Tibial artery (tissue), 4 donors: ENCODE data around the gene KRTAP5-8.
A peak's percentile ranks its signal among the peaks of the same experiment; 100 is the strongest.
"Not testable (repeated sequence)": the region's sequence is repeated elsewhere in the genome, so short reads cannot be mapped to it uniquely, and the experiment has no call there.

ENCODE experiments used
- DNase-seq, 2 donors: peaks; one replicate each; pipeline ENCODE4 v3.0.0-alpha.2; 2019
- H3K27ac ChIP-seq, 2 donors: fragments of 200-600 bp; sonication (generic) in 1 of 2; 1 replicate in 1 of 2; 2 replicates in 1 of 2; pipeline ENCODE4 v1.5.1; 2018 to 2019; ENCODE audit warnings: mild to moderate bottlenecking in 1 of 2
- H3K27me3 ChIP-seq, 2 donors: fragments of 200-600 bp; sonication (generic) in 1 of 2; one replicate each; pipeline versions ENCODE4 v1.5.1 to v1.6.0; 2016 to 2019
- H3K36me3 ChIP-seq, 3 donors: fragments of 200-600 bp; sonication (generic) in 2 of 3; one replicate each; pipeline ENCODE4 v1.5.1; 2016 to 2019; ENCODE audit warnings: mild to moderate bottlenecking in 2 of 3
- H3K4me1 ChIP-seq, 4 donors: fragments of 200-600 bp; sonication (generic) in 2 of 4; 1 replicate in 3 of 4; 2 replicates in 1 of 4; pipeline ENCODE4 v1.5.1; 2016 to 2019
- H3K4me3 ChIP-seq, 2 donors: fragments of 200-600 bp; sonication (generic) in 1 of 2; 1 replicate in 1 of 2; 2 replicates in 1 of 2; pipeline ENCODE4 v1.5.1; 2018 to 2019; ENCODE audit warnings: mild to moderate bottlenecking in 2 of 2
- H3K9me3 ChIP-seq, 3 donors: fragments of 200-600 bp; sonication (generic) in 1 of 3; one replicate each; pipeline ENCODE4 v1.5.1; 2016 to 2019
- CTCF ChIP-seq, 2 experiments: fragments of 200-600 bp in 1 of 2; fragments of 450-650 bp in 1 of 2; IDR thresholded peaks; one replicate each; pipeline ENCODE4 v1.5.1; 2017 to 2019; ENCODE audit warnings: antibody characterized with exemption in 2 of 2, mild to moderate bottlenecking in 1 of 2, moderate library complexity in 1 of 2
- intact Hi-C: fragments of 100-400 bp; cut with DNase I; formaldehyde crosslinking; loops from one replicate; pipeline ENCODE4 v1.15.0; 2023; ENCODE audit warnings: low total_unique reads

Gene KRTAP5-8

GRCh38 chr11:71566081-71566620 lies 28.3 kb downstream of the KRTAP5-8 start:
- peak in 1 of 2 donors; percentile 13 for DNase-seq
- H3K36me3 ChIP-seq: no peaks in the 10 kb centered on the region
- intact Hi-C loops: no loop called here

GRCh38 chr11:71566626-71567599 lies 29.1 kb downstream of the KRTAP5-8 start:
- H3K4me1 ChIP-seq, intact Hi-C loops: not testable (repeated sequence)
- peaks cover 0 to 17% of the 10 kb centered on the region in 2 donors for H3K27me3 ChIP-seq

More at GRCh38 chr11:71566081-71566620, 28.3 kb downstream of the KRTAP5-8 start:
- no peak overlapping the region for H3K4me3 ChIP-seq
- no peaks in the 10 kb centered on the region for H3K9me3 ChIP-seq
- no peak for TF ChIP-seq CTCF (IDR thresholded peaks at IDR 0.05)
- H3K27ac ChIP-seq: no peak overlapping the region
- peaks cover 0 to 20% of the 10 kb centered on the region in 2 donors for H3K27me3 ChIP-seq
- peaks cover 0 to 3% (median 0%) of the 10 kb centered on the region in 4 donors for H3K4me1 ChIP-seq

GRCh38 chr11:71567633-71568032 lies 29.8 kb downstream of the KRTAP5-8 start:
- peaks cover 0 to 17% of the 10 kb centered on the region in 2 donors for H3K27me3 ChIP-seq
- DNase-seq, H3K36me3 ChIP-seq, intact Hi-C loops, H3K4me3 ChIP-seq, H3K4me1 ChIP-seq, H3K27ac ChIP-seq, H3K9me3 ChIP-seq: not testable (repeated sequence)

More at GRCh38 chr11:71566626-71567599, 29.1 kb downstream of the KRTAP5-8 start:
- H3K27ac ChIP-seq, H3K9me3 ChIP-seq, DNase-seq, H3K36me3 ChIP-seq, H3K4me3 ChIP-seq: not testable (repeated sequence)

GRCh38 chr11:71568704-71569349 lies 31.0 kb downstream of the KRTAP5-8 start:
- H3K4me1 ChIP-seq: peaks cover 0 to 3% (median 0%) of the 10 kb centered on the region in 4 donors
- no peaks in the 10 kb centered on the region for H3K9me3 ChIP-seq
- intact Hi-C loops: no loop called here
- no peak overlapping the region for H3K27ac ChIP-seq
- no peak for TF ChIP-seq CTCF (IDR thresholded peaks at IDR 0.05)
- DNase-seq: no peak
- H3K36me3 ChIP-seq: no peaks in the 10 kb centered on the region
- H3K4me3 ChIP-seq: no peak overlapping the region
- H3K27me3 ChIP-seq: peaks cover 0 to 16% of the 10 kb centered on the region in 2 donors

GRCh38 chr11:71571101-71571850 lies 33.5 kb downstream of the KRTAP5-8 start:
- H3K36me3 ChIP-seq, H3K4me3 ChIP-seq, H3K9me3 ChIP-seq, intact Hi-C loops, H3K4me1 ChIP-seq, H3K27me3 ChIP-seq, H3K27ac ChIP-seq, DNase-seq: not testable (repeated sequence)

GRCh38 chr11:71572811-71573210 lies 35.0 kb downstream of the KRTAP5-8 start:
- no peaks in the 10 kb centered on the region for H3K9me3 ChIP-seq
- no peak overlapping the region for H3K4me3 ChIP-seq
- intact Hi-C loops: no loop called here
- H3K36me3 ChIP-seq: no peaks in the 10 kb centered on the region
- no peaks in the 10 kb centered on the region for H3K27me3 ChIP-seq
- TF ChIP-seq CTCF (IDR thresholded peaks at IDR 0.05): no peak
- H3K4me1 ChIP-seq: no peaks in the 10 kb centered on the region
- DNase-seq: no peak
- no peak overlapping the region for H3K27ac ChIP-seq
